Sigmoid colon (tissue), 7 donors: ENCODE data around the gene IMMT. TPM values are rescaled to one million over a fixed set of nuclear protein-coding genes. Genes with fewer than 3 reads are reported as not detected.

ENCODE experiments used
- DNase-seq: peaks from one replicate; pipeline ENCODE4 v3.0.0-alpha.2; 2019
- H3K27ac ChIP-seq, 4 donors: fragments of 200-600 bp; sonication (generic); one replicate each; pipeline ENCODE4 v1.5.1; 2016 to 2019; ENCODE audit warnings: mild to moderate bottlenecking in 1 of 4
- H3K27me3 ChIP-seq, 3 donors: fragments of 200-600 bp; sonication (generic); one replicate each; pipeline ENCODE4 v1.5.1; 2019; ENCODE audit warnings: mild to moderate bottlenecking in 1 of 3
- H3K36me3 ChIP-seq, 4 donors: fragments of 200-600 bp; sonication (generic); one replicate each; pipeline ENCODE4 v1.5.1; 2016 to 2019
- H3K4me1 ChIP-seq, 4 donors: fragments of 200-600 bp; sonication (generic); one replicate each; pipeline ENCODE4 v1.5.1; 2017 to 2019
- H3K4me3 ChIP-seq, 4 donors: fragments of 200-600 bp; sonication (generic); one replicate each; pipeline ENCODE4 v1.5.1; 2017 to 2019; ENCODE audit warnings: mild to moderate bottlenecking in 2 of 4, moderate library complexity in 1 of 4
- H3K9me3 ChIP-seq, 4 donors: fragments of 200-600 bp in 3 of 4; sonication (generic) in 3 of 4; one replicate each; pipeline versions ENCODE4 v1.5.1 to v1.6.1; 2013 to 2019
- EP300 ChIP-seq, 4 donors: sonication (generic); formaldehyde crosslinking; IDR thresholded peaks; one replicate each; pipeline ENCODE4 v1.6.1; 2017; ENCODE audit warnings: antibody characterized with exemption in 4 of 4
- POLR2A ChIP-seq, 2 donors: fragments of 450-650 bp; IDR thresholded peaks; one replicate each; pipeline ENCODE4 v1.6.1; 2016; ENCODE audit warnings: antibody characterized with exemption in 2 of 2, mild to moderate bottlenecking in 2 of 2, moderate library complexity in 2 of 2
- POLR2AphosphoS5 ChIP-seq, 4 donors: sonication (generic); formaldehyde crosslinking; IDR thresholded peaks; one replicate each; pipeline ENCODE4 v1.6.1; 2017; ENCODE audit warnings: antibody characterized with exemption in 4 of 4
- WGBS, 2 donors: extraction: QIAGEN DNeasy Blood & Tissue Kit; methylation state at CpG; one replicate each; pipeline ENCODE4 v1.1.7; 2013; 5-methylcytosine and 5-hydroxymethylcytosine counted together
- intact Hi-C: fragments of 100-400 bp; cut with DNase I; formaldehyde crosslinking; loops from one replicate; pipeline ENCODE4 v1.15.1; 2023
- polyA plus RNA-seq, 3 donors: library from polyadenylated mRNA; stranded (reverse); fragments of 200-250 nt; gene quantifications; one replicate each; pipeline ENCODE4 v1.2.3, GENCODE V29; 2013
- total RNA-seq, 4 donors: library from RNA; depleted of rRNA; stranded (reverse); fragments of >200 nt; gene quantifications; one replicate each; pipeline ENCODE4 v1.1.0, GENCODE V29; 2016
- TF ChIP-seq, protein P1 (sequence below), 4 experiments: fragments of 450-650 bp in 3 of 4; fragments of 200-600 bp in 1 of 4; IDR thresholded peaks; one replicate each; pipeline ENCODE4 v1.5.1; 2016 to 2019; ENCODE audit warnings: antibody characterized with exemption in 4 of 4, mild to moderate bottlenecking in 3 of 4, moderate library complexity in 2 of 4
- donor health status: healthy with polysubstance abuse.
- donor health status: Bipolar disorder and iron deficiency.
- donor health status: healthy.

IMMT gene
- total and polyA plus RNA-seq, 7 donors, result 46.1 to 90.2 (median 48.2) TPM

DNA sequence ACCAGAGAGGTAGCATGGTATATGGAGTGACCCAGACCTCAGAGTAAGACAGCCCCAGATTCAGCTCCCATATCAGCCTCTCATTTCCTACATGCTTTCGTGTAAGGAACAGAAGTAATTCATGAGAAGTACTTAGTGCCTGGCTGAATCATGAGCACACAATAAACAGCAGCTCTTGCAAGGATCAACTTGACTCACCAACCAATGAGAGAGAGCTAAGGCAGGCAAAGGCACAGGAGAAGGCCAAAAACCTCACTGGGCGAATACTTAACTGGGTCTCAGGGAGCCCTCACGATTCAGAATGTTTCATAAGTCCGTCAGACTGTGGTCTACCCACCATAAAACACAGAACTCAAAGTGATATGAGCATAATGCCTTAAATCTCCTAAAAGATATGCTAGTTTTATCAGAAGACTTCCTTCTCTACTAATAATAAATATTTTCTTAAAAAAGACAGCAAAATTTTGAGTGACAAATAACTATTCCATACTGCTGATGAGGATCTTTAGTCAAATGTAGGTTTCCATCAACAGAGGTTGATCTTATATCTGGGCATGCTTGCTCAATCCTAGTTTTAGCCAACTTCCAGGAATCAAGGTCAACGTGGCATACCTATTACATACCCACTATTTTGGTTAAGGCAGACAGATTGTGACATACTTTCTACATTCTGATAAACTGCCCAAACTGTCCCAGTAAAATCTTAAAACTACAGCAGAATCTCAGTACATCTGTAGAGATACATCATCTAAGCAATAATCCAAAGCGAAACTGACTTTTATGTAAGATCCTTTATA lies 34.9 kb downstream of the IMMT start:
- Histone ChIP-seq H3K36me3 (peaks cover 37 to 98% (median 64%) of the 10 kb centered on the region in 4 donors), H3K27ac (no peak overlapping the region), H3K9me3 (no peaks in the 10 kb centered on the region), H3K4me1 (no peaks in the 10 kb centered on the region), H3K4me3 (no peak overlapping the region), H3K27me3 (no peaks in the 10 kb centered on the region)
- TF ChIP-seq POLR2A (IDR thresholded peaks at IDR 0.05) (no peak), POLR2AphosphoS5 (IDR thresholded peaks at IDR 0.05) (no peak), EP300 (IDR thresholded peaks at IDR 0.05) (no peak)
- TF ChIP-seq, protein P1, sequence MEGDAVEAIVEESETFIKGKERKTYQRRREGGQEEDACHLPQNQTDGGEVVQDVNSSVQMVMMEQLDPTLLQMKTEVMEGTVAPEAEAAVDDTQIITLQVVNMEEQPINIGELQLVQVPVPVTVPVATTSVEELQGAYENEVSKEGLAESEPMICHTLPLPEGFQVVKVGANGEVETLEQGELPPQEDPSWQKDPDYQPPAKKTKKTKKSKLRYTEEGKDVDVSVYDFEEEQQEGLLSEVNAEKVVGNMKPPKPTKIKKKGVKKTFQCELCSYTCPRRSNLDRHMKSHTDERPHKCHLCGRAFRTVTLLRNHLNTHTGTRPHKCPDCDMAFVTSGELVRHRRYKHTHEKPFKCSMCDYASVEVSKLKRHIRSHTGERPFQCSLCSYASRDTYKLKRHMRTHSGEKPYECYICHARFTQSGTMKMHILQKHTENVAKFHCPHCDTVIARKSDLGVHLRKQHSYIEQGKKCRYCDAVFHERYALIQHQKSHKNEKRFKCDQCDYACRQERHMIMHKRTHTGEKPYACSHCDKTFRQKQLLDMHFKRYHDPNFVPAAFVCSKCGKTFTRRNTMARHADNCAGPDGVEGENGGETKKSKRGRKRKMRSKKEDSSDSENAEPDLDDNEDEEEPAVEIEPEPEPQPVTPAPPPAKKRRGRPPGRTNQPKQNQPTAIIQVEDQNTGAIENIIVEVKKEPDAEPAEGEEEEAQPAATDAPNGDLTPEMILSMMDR (IDR thresholded peaks at IDR 0.05), result no peak
- no peak for DNase-seq
- 92 to 94% methylated on average over 6 of the region's 6 CpGs for WGBS, 2 donors
- intact Hi-C loops, result no loop called here

DNA sequence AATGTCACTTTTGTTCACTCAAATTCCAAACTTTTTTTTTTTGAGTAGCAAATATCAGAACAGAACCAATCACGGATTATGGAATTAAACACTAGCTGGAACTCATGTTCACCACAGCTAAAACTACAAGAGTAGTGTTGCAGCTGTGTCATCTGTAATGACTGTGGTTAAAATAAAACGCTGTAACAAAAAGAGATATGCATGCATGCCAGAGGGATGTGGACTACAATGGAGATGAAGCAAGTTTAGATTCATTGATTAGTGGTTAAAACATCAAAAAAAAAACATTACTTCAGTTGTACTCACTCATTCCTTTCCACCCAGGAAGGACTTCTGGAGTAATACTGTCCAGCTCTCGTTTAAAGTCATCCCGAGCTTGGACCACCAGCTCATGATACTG lies 37.0 kb downstream of the IMMT start:
- WGBS, 2 donors, result 93 to 94% methylated on average over 4 of the region's 4 CpGs

DNA sequence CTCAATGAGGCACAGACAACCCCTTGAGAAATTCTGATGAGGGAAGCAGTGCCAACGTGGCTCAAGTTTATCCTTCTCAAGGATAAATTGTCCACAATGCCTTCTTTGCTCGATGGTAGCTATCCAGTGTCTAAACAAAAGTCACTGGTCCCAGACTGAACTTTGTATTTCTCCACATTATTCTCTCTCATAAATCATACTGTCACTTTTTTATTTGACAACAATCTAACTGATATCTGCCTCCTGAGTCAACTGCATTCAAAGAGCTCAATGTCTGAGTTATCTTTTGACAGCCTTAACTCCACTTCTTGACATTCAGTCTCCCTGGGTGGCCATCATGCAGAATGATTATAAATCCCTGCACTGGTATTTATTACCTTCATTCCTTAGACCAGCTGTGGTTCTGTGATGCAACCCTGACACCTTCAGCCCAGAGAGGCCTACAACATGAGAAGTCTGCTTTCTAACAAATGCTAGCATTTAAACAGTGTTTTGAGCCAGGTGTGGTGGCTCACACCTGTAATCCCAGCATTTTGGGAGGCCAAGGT lies 38.2 kb downstream of the IMMT start:
- H3K4me1 ChIP-seq, result no peaks in the 10 kb centered on the region
- no peaks in the 10 kb centered on the region for H3K9me3 ChIP-seq
- no peak for DNase-seq
- H3K4me3 ChIP-seq, result no peak overlapping the region
- H3K27ac ChIP-seq, result no peak overlapping the region
- WGBS, 2 donors, result 19 to 80% methylated on average over 2 of the region's 2 CpGs
- H3K27me3 ChIP-seq, result no peaks in the 10 kb centered on the region
- TF ChIP-seq POLR2AphosphoS5 (IDR thresholded peaks at IDR 0.05) (no peak), POLR2A (IDR thresholded peaks at IDR 0.05) (no peak), EP300 (IDR thresholded peaks at IDR 0.05) (no peak)
- TF ChIP-seq, protein P1 (IDR thresholded peaks at IDR 0.05), result no peak
- intact Hi-C loops, result no loop called here
- peaks cover 27 to 95% (median 52%) of the 10 kb centered on the region in 4 donors for H3K36me3 ChIP-seq

More for the DNA sequence above, 37.0 kb downstream of the IMMT start:
- no peaks in the 10 kb centered on the region for H3K9me3 ChIP-seq
- no peak for DNase-seq
- H3K4me1 ChIP-seq, result no peaks in the 10 kb centered on the region
- H3K36me3 ChIP-seq, result peaks cover 33 to 98% (median 63%) of the 10 kb centered on the region in 4 donors
- H3K27ac ChIP-seq, result no peak overlapping the region
- intact Hi-C loops, result no loop called here
- TF ChIP-seq POLR2AphosphoS5 (IDR thresholded peaks at IDR 0.05) (no peak), EP300 (IDR thresholded peaks at IDR 0.05) (no peak), POLR2A (IDR thresholded peaks at IDR 0.05) (no peak)
- TF ChIP-seq, protein P1 (IDR thresholded peaks at IDR 0.05), result no peak
- no peak overlapping the region for H3K4me3 ChIP-seq
- no peaks in the 10 kb centered on the region for H3K27me3 ChIP-seq

DNA sequence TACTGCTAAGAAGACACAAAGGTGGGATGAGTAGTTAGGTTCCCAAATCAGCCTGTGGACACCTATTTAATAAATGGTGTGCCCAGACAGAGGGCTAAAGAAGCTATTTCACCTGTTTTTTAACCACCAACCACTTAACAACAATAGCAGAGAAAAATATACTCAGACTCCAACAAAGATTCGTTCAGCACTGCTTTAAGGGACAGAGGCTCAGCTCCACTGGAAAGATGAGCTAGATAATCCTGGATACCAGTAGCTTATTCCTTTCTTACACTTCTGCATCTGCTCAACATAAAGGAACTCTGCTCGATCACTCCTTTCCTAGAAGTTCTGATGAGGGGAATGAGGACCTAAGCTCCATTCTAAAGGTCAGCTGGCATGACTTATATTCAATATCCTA lies 44.8 kb downstream of the IMMT start:
- Histone ChIP-seq H3K27me3 (no peaks in the 10 kb centered on the region), H3K4me3 (no peak overlapping the region), H3K27ac (no peak overlapping the region), H3K9me3 (no peaks in the 10 kb centered on the region), H3K4me1 (no peaks in the 10 kb centered on the region), H3K36me3 (peaks cover 32 to 89% (median 54%) of the 10 kb centered on the region in 4 donors)
- 91 to 97% methylated on average over 2 of the region's 2 CpGs for WGBS, 2 donors
- TF ChIP-seq POLR2A (IDR thresholded peaks at IDR 0.05) (no peak), EP300 (IDR thresholded peaks at IDR 0.05) (no peak), POLR2AphosphoS5 (IDR thresholded peaks at IDR 0.05) (no peak)
- TF ChIP-seq, protein P1 (IDR thresholded peaks at IDR 0.05), result no peak
- intact Hi-C loops, result no loop called here
- no peak for DNase-seq
